Pancreas (tissue), 10 donors: ENCODE measurements around the gene TTLL10. TPM values are rescaled to one million over a fixed set of nuclear protein-coding genes. Genes with fewer than 3 reads are reported as not detected.
"Not testable (repeated sequence)": the region's sequence is repeated elsewhere in the genome, so short reads cannot be mapped to it uniquely, and the experiment has no call there.

ENCODE experiments used
- ATAC-seq, 4 donors: fragments of 200-7000 bp; cut with Tn5 transposase; one replicate each; pipeline versions ENCODE4 v1.8.0 to v1.9.1; 2020; ENCODE audit warnings: mild to moderate bottlenecking in 4 of 4, moderate library complexity in 4 of 4
- DNase-seq, 6 donors: peaks; one replicate each; pipeline ENCODE4 v3.0.0-alpha.2; 2020
- FAIRE-seq: peaks from 2 replicates; lab custom pipeline; 2012; peaks lifted over from hg19 to GRCh38; lab: Jason Lieb, UNC
- H3K27ac ChIP-seq, 4 donors: fragments of 200-600 bp; sonication (generic); 1 replicate in 3 of 4; 2 replicates in 1 of 4; pipeline versions ENCODE4 v1.5.0 to v1.8.0; 2020
- H3K27me3 ChIP-seq, 4 donors: fragments of 200-600 bp; one replicate each; pipeline ENCODE4 v1.8.0; 2021
- H3K36me3 ChIP-seq, 3 donors: fragments of 200-600 bp; sonication (generic) in 1 of 3; one replicate each; pipeline versions ENCODE4 v1.5.0 to v1.8.0; 2020 to 2021
- H3K4me1 ChIP-seq, 3 donors: fragments of 200-600 bp; one replicate each; pipeline ENCODE4 v1.8.0; 2021
- H3K4me3 ChIP-seq, 4 donors: fragments of 200-600 bp; sonication (generic) in 2 of 4; one replicate each; pipeline versions ENCODE4 v1.5.0 to v1.8.0; 2020 to 2021
- H3K9me3 ChIP-seq, 4 donors: fragments of 200-600 bp; one replicate each; pipeline ENCODE4 v1.8.0; 2021
- CTCF ChIP-seq, 4 donors: fragments of 200-600 bp; sonication (generic) in 3 of 4; IDR thresholded peaks; one replicate each; pipeline versions ENCODE4 v1.5.0 to v1.8.0; 2021; ENCODE audit warnings: antibody characterized with exemption in 4 of 4
- WGBS, 2 donors: extraction: QIAGEN DNeasy Blood & Tissue Kit; methylation state at CpG; one replicate each; pipeline ENCODE4 v1.1.7; 2013; 5-methylcytosine and 5-hydroxymethylcytosine counted together
- intact Hi-C, 3 donors: fragments of 100-400 bp; cut with DNase I; formaldehyde crosslinking; loops; one replicate each; pipeline versions ENCODE4 v1.11.1 to v1.14.2; 2022
- polyA plus RNA-seq, 2 donors: library from polyadenylated mRNA; stranded (reverse); fragments of 200-250 nt; gene quantifications; one replicate each; pipeline ENCODE4 v1.2.3, GENCODE V29; 2013
- total RNA-seq, 6 donors: library from RNA; stranded (reverse); fragmentation: NEBNext Ultra II Directional in 4 of 6; extraction: Animal tissue kit (Norgen Biotek cat#: 25700) in 4 of 6; gene quantifications; one replicate each; pipeline versions ENCODE4 v1.2.1 to v1.2.4, GENCODE V29; 2021 to 2023
- donor health status: healthy with polysubstance abuse.
- donor health status: DM: no; HTN: no; CAD: no; lungs with moderate emphysema.
- donor health status: DM: no; HTN: no; CAD: no.
- donor health status: control.
- donor health status: control.
- donor health status: Bipolar disorder and iron deficiency.
- donor health status: DM: yes; HTN: yes; CAD: no.
- donor health status: DM: no; HTN: no; CAD: no.
- donor health status: DM: no; HTN: no; CAD: no.
- donor health status: DM: yes; HTN: yes; CAD: no.

Gene TTLL10
- total and polyA plus RNA-seq, 8 donors: 0.20 to 1.6 (median 0.41) TPM; not detected in 1

GRCh38 chr1:1141911-1142250, 31.8 kb upstream of the TTLL10 start:
- TF ChIP-seq CTCF (IDR thresholded peaks at IDR 0.05): no peak
- no peak for DNase-seq
- Histone ChIP-seq H3K36me3 (no peaks in the 10 kb centered on the region), H3K27ac (no peak overlapping the region), H3K27me3 (no peaks in the 10 kb centered on the region), H3K4me1 (no peaks in the 10 kb centered on the region), H3K4me3 (no peak overlapping the region), H3K9me3 (no peaks in the 10 kb centered on the region)
- no peak for FAIRE-seq
- intact Hi-C loops: no loop called here
- WGBS, 2 donors: 74 to 82% methylated on average over 15 of the region's 15 CpGs
- no peak for ATAC-seq

- H3K27me3 ChIP-seq, intact Hi-C loops, H3K36me3 ChIP-seq, ATAC-seq, H3K4me3 ChIP-seq, H3K4me1 ChIP-seq, H3K27ac ChIP-seq, FAIRE-seq, H3K9me3 ChIP-seq, DNase-seq: not testable (repeated sequence)
- 62 to 84% methylated on average over 15 of the region's 15 CpGs for WGBS, 2 donors
Observed at GRCh38 chr1:1142352-1142751, 31.3 kb upstream of the TTLL10 start.

GRCh38 chr1:1142844-1143243, 30.8 kb upstream of the TTLL10 start:
- ATAC-seq (no peak), DNase-seq (no peak), FAIRE-seq (no peak)
- no peaks in the 10 kb centered on the region for H3K27me3 ChIP-seq
- no peak for TF ChIP-seq CTCF (IDR thresholded peaks at IDR 0.05)
- H3K4me3 ChIP-seq: no peak overlapping the region
- intact Hi-C loops: no loop called here
- 81 to 92% methylated on average over 19 of the region's 19 CpGs for WGBS, 2 donors
- no peaks in the 10 kb centered on the region for H3K4me1 ChIP-seq
- H3K27ac ChIP-seq: no peak overlapping the region
- no peaks in the 10 kb centered on the region for H3K36me3 ChIP-seq
- no peaks in the 10 kb centered on the region for H3K9me3 ChIP-seq

GRCh38 chr1:1143636-1144035, 30.0 kb upstream of the TTLL10 start:
- Histone ChIP-seq H3K9me3 (no peaks in the 10 kb centered on the region), H3K27me3 (no peaks in the 10 kb centered on the region), H3K4me3 (no peak overlapping the region), H3K4me1 (no peaks in the 10 kb centered on the region), H3K36me3 (no peaks in the 10 kb centered on the region), H3K27ac (peak overlapping the region in 1 of 4 donors; percentile 62)
- FAIRE-seq (no peak), DNase-seq (no peak), ATAC-seq (peak in 1 of 4 donors; percentile 13)
- intact Hi-C loops: no loop called here
- 86 to 89% methylated on average over 14 of the region's 14 CpGs for WGBS, 2 donors
- TF ChIP-seq CTCF (IDR thresholded peaks at IDR 0.05): no peak

- intact Hi-C loops: no loop called here
- DNase-seq (no peak), ATAC-seq (peak; percentile 39 to 83 (median 74)), FAIRE-seq (no peak)
- no peaks in the 10 kb centered on the region for H3K36me3 ChIP-seq
- no peaks in the 10 kb centered on the region for H3K9me3 ChIP-seq
- H3K4me1 ChIP-seq: no peaks in the 10 kb centered on the region
- H3K27me3 ChIP-seq: no peaks in the 10 kb centered on the region
- TF ChIP-seq CTCF (IDR thresholded peaks at IDR 0.05): no peak
- peak overlapping the region in 2 of 4 donors; percentile 31 to 62 for H3K27ac ChIP-seq
- WGBS, 2 donors: 59 to 71% methylated on average over 38 to 42 of the region's 42 CpGs
- H3K4me3 ChIP-seq: no peak overlapping the region
Observed at GRCh38 chr1:1144122-1144842, 29.4 kb upstream of the TTLL10 start.
